HG02642 (cell line): ENCODE results near the gene GMNN.
A peak's percentile ranks its signal among the peaks of the same experiment; 100 is the strongest.
"Not testable (repeated sequence)": the region's sequence is repeated elsewhere in the genome, so short reads cannot be mapped to it uniquely, and the experiment has no call there.

Source experiments
- ATAC-seq: cut with Tn5 transposase; IDR thresholded peaks from one replicate; pipeline ENCODE4 v1.9.1; 2021; ENCODE audit warnings: mild to moderate bottlenecking; ENCODE audit not compliant: unreplicated experiment, poor library complexity

GMNN gene

GRCh38 chr6:24760210-24760609 lies 14.5 kb upstream of the GMNN start:
- ATAC-seq, result no peak

- ATAC-seq, result no peak
These were observed 13.4 kb upstream of the GMNN start for GRCh38 chr6:24761193-24761835.

GRCh38 chr6:24761851-24762250 lies 12.9 kb upstream of the GMNN start:
- no peak for ATAC-seq

GRCh38 chr6:24763578-24763977 lies 11.2 kb upstream of the GMNN start:
- ATAC-seq, result no peak

GRCh38 chr6:24764833-24765828 lies 9.6 kb upstream of the GMNN start:
- ATAC-seq, result not testable (repeated sequence)

- ATAC-seq, result not testable (repeated sequence)
These were observed 8.8 kb upstream of the GMNN start for GRCh38 chr6:24765968-24766367.

GRCh38 chr6:24766680-24767462 lies 7.9 kb upstream of the GMNN start:
- ATAC-seq, result peak; percentile 48

- ATAC-seq, result no peak
These were observed 6.4 kb upstream of the GMNN start for GRCh38 chr6:24768361-24768760.

- peak; percentile 16 for ATAC-seq
These were observed 852 bp downstream of the GMNN start for GRCh38 chr6:24775520-24776058.

- no peak for ATAC-seq
These were observed 2.5 kb downstream of the GMNN start for GRCh38 chr6:24777227-24777626.

- no peak for ATAC-seq
These were observed 3.4 kb downstream of the GMNN start for GRCh38 chr6:24778121-24778520.

GRCh38 chr6:24778878-24779277 lies 4.1 kb downstream of the GMNN start:
- ATAC-seq, result no peak

- ATAC-seq, result no peak
These were observed 4.8 kb downstream of the GMNN start for GRCh38 chr6:24779416-24780016.

- no peak for ATAC-seq
These were observed 5.5 kb downstream of the GMNN start for GRCh38 chr6:24780206-24780605.

GRCh38 chr6:24788031-24788665 lies 13.4 kb downstream of the GMNN start:
- ATAC-seq, result no peak

- no peak for ATAC-seq
These were observed 20.4 kb downstream of the GMNN start for GRCh38 chr6:24795106-24795505.

GRCh38 chr6:24796616-24797290 lies 22.0 kb downstream of the GMNN start:
- no peak for ATAC-seq

- ATAC-seq, result no peak
These were observed 23.0 kb downstream of the GMNN start for GRCh38 chr6:24797596-24798216.
